Subcutaneous adipose tissue (tissue), 4 donors: ENCODE data around the gene SUSD6. TPM values are rescaled to one million over a fixed set of nuclear protein-coding genes. Genes with fewer than 3 reads are reported as not detected.

Source experiments
- CTCF ChIP-seq: fragments of 450-650 bp; IDR thresholded peaks from one replicate; pipeline ENCODE4 v1.5.1; 2016; ENCODE audit warnings: low read depth, mild to moderate bottlenecking, control low read depth, antibody characterized with exemption, moderate library complexity
- total RNA-seq, 4 donors: library from RNA; depleted of rRNA; stranded (reverse); fragments of >200 nt; gene quantifications; one replicate each; pipeline ENCODE4 v1.1.0, GENCODE V29; 2016

The SUSD6 gene
- total RNA-seq, 4 donors from 2014 or later: 24.8 to 52.4 (median 35.5) TPM

- TF ChIP-seq CTCF: no peak
Observed at GRCh38 chr14:69749956-69750355, 138.6 kb downstream of the SUSD6 start.

- TF ChIP-seq CTCF: no peak
Observed at GRCh38 chr14:69750495-69750894, 139.1 kb downstream of the SUSD6 start.

DNA sequence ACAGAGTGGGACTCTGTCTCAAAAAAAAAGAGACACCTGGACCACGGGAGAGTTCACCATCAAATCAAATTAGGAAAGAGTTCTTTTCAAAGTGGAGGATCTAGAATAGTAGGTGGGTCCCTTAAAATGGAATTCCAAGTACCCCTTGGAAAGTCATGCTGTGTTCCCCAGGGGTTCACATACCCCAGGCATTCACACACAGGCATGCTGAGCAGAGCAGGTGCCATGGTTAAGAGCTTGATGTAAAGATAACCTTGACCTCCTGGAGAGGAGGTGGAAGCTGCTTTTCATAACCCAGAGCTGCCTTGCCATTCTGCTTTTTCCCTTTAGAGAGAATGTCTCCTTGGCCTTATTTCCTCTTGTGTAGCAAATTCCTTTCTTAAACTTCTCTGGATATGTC is 141.4 kb downstream of the SUSD6 start:
- no peak for TF ChIP-seq CTCF

DNA sequence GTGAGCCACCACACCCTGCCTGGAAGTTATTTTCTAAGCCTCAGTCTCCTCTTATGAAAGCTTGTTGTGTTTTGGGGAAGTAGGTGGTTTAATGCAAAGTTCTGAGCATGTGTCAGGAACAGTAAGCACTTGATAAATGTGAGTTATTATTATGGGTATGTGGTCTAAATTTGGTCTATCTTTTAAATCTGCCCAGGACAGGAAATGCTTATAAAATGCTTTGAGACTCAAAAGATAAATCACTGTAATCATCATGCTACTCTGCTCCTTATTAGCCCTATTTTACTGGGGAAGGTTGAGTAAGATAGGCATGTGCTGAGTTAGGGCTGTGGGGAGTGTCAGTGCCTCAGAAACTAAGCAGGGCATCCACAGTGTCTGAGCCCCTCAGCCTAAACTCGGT is 142.5 kb downstream of the SUSD6 start:
- TF ChIP-seq CTCF: no peak

GRCh38 chr14:69754487-69754886 is 143.1 kb downstream of the SUSD6 start:
- no peak for TF ChIP-seq CTCF

GRCh38 chr14:69755296-69755695 is 143.9 kb downstream of the SUSD6 start:
- TF ChIP-seq CTCF: no peak

- no peak for TF ChIP-seq CTCF
Observed at GRCh38 chr14:69755784-69756183, 144.4 kb downstream of the SUSD6 start.
